ENCODE data around the gene ATP8B1.

DNA sequence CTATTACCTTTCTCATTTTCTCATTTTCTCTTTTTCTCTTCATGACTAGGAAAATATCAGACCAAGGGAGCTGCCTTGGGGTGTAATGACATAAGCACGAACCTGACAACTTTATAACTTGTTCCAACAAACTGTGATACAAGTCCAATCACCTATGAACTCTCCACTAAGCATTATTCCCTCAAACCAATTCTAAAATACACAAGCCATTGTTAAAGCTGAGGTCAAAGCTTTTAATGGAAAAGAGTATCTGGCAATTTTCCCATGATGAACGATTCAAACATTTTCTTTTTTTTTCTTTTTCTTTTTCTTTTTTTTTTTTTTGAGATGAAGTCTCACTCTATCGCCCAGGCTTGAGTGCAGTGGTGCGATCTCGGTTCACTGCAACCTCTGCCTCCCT, 133.1 kb downstream of the ATP8B1 start:
- TF ChIP-seq, protein P1, sequence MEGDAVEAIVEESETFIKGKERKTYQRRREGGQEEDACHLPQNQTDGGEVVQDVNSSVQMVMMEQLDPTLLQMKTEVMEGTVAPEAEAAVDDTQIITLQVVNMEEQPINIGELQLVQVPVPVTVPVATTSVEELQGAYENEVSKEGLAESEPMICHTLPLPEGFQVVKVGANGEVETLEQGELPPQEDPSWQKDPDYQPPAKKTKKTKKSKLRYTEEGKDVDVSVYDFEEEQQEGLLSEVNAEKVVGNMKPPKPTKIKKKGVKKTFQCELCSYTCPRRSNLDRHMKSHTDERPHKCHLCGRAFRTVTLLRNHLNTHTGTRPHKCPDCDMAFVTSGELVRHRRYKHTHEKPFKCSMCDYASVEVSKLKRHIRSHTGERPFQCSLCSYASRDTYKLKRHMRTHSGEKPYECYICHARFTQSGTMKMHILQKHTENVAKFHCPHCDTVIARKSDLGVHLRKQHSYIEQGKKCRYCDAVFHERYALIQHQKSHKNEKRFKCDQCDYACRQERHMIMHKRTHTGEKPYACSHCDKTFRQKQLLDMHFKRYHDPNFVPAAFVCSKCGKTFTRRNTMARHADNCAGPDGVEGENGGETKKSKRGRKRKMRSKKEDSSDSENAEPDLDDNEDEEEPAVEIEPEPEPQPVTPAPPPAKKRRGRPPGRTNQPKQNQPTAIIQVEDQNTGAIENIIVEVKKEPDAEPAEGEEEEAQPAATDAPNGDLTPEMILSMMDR (IDR thresholded peaks at IDR 0.05): no peak
- TF ChIP-seq JAZF1 (CRISPR knock-in tag; IDR thresholded peaks at IDR 0.05) (no peak), MXD4 (CRISPR knock-in tag; IDR thresholded peaks at IDR 0.05; ENCODE audit: borderline replicate concordance) (no peak), CBFB (CRISPR knock-in tag; IDR thresholded peaks at IDR 0.05; ENCODE audit: low read depth) (no peak), TEAD4 (CRISPR knock-in tag; IDR thresholded peaks at IDR 0.05) (no peak), ZNF232 (CRISPR knock-in tag; IDR thresholded peaks at IDR 0.05) (no peak), SMAD4 (CRISPR knock-in tag; IDR thresholded peaks at IDR 0.05) (no peak)
- TF ChIP-seq, protein P2, sequence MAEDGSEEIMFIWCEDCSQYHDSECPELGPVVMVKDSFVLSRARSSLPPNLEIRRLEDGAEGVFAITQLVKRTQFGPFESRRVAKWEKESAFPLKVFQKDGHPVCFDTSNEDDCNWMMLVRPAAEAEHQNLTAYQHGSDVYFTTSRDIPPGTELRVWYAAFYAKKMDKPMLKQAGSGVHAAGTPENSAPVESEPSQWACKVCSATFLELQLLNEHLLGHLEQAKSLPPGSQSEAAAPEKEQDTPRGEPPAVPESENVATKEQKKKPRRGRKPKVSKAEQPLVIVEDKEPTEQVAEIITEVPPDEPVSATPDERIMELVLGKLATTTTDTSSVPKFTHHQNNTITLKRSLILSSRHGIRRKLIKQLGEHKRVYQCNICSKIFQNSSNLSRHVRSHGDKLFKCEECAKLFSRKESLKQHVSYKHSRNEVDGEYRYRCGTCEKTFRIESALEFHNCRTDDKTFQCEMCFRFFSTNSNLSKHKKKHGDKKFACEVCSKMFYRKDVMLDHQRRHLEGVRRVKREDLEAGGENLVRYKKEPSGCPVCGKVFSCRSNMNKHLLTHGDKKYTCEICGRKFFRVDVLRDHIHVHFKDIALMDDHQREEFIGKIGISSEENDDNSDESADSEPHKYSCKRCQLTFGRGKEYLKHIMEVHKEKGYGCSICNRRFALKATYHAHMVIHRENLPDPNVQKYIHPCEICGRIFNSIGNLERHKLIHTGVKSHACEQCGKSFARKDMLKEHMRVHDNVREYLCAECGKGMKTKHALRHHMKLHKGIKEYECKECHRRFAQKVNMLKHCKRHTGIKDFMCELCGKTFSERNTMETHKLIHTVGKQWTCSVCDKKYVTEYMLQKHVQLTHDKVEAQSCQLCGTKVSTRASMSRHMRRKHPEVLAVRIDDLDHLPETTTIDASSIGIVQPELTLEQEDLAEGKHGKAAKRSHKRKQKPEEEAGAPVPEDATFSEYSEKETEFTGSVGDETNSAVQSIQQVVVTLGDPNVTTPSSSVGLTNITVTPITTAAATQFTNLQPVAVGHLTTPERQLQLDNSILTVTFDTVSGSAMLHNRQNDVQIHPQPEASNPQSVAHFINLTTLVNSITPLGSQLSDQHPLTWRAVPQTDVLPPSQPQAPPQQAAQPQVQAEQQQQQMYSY (CRISPR knock-in tag; IDR thresholded peaks at IDR 0.05): no peak
- TF ChIP-seq, protein P3, sequence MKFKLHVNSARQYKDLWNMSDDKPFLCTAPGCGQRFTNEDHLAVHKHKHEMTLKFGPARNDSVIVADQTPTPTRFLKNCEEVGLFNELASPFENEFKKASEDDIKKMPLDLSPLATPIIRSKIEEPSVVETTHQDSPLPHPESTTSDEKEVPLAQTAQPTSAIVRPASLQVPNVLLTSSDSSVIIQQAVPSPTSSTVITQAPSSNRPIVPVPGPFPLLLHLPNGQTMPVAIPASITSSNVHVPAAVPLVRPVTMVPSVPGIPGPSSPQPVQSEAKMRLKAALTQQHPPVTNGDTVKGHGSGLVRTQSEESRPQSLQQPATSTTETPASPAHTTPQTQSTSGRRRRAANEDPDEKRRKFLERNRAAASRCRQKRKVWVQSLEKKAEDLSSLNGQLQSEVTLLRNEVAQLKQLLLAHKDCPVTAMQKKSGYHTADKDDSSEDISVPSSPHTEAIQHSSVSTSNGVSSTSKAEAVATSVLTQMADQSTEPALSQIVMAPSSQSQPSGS (CRISPR knock-in tag; IDR thresholded peaks at IDR 0.05; ENCODE audit: borderline replicate concordance, low read depth): no peak
- TF ChIP-seq, protein P4, sequence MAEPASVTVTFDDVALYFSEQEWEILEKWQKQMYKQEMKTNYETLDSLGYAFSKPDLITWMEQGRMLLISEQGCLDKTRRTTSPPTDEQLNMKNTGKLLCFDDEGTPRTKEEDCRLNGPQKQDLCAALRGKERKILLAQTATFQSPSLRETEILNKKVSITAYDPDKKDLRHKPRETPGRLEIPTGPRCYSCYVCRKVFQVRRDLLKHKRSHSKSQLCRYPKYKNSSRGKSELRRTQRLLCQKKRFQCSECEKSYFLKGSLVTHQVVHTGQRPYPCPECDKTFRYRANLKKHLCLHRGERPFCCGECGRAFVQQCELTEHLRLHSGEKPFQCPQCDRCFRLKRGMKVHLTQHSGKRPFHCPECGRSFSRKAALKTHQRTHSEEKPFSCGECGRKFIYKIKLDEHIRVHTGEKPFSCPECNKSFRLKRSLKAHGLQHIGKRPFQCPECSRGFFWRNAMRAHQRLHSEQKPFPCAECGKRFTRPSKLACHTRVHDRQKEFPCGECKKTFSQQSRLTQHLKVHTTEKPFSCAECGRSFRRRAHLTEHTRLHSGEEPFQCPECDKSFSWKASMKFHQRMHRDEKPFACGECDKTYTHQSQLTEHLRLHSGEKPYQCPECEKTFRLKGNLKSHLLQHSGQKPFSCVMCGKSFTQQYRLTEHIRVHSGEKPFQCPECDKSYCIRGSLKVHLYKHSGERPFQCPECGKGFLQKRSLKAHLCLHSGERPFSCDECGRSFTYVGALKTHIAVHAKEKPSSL (CRISPR knock-in tag; conservative IDR thresholded peaks at IDR 0.05): no peak
